Measurements from ENCODE around the gene ZSWIM3.

The ZSWIM3 gene

DNA sequence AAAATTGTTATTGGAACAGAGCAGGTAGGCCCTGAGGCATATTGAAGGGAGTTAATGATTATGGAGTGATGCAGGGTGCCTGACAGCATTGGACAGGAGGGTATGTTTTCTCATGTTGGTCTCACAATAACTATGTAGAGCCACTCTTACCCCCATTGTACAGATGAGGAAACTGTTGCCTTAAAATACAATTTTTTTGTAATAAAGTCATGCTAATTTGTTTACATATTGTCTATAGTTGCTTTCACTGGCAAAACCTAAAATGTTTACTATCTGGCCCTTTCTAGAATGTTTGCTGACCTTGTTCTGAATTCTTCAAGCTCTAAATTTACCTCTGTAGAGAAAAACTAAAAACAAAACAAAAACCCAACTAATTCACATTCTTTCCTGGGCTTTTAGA is 5.9 kb upstream of the ZSWIM3 start:
- H3K27ac ChIP-seq = no peak overlapping the region
- TF ChIP-seq, protein P1, sequence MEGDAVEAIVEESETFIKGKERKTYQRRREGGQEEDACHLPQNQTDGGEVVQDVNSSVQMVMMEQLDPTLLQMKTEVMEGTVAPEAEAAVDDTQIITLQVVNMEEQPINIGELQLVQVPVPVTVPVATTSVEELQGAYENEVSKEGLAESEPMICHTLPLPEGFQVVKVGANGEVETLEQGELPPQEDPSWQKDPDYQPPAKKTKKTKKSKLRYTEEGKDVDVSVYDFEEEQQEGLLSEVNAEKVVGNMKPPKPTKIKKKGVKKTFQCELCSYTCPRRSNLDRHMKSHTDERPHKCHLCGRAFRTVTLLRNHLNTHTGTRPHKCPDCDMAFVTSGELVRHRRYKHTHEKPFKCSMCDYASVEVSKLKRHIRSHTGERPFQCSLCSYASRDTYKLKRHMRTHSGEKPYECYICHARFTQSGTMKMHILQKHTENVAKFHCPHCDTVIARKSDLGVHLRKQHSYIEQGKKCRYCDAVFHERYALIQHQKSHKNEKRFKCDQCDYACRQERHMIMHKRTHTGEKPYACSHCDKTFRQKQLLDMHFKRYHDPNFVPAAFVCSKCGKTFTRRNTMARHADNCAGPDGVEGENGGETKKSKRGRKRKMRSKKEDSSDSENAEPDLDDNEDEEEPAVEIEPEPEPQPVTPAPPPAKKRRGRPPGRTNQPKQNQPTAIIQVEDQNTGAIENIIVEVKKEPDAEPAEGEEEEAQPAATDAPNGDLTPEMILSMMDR (conservative IDR thresholded peaks at IDR 0.05) = no peak
- TF ChIP-seq ZFX (IDR thresholded peaks at IDR 0.05) = no peak

GRCh38 chr20:45852326-45852725 is 5.1 kb upstream of the ZSWIM3 start:
- no peak overlapping the region for H3K27ac ChIP-seq
- TF ChIP-seq, protein P1 (conservative IDR thresholded peaks at IDR 0.05) = no peak
- TF ChIP-seq ZFX (IDR thresholded peaks at IDR 0.05) = no peak

DNA sequence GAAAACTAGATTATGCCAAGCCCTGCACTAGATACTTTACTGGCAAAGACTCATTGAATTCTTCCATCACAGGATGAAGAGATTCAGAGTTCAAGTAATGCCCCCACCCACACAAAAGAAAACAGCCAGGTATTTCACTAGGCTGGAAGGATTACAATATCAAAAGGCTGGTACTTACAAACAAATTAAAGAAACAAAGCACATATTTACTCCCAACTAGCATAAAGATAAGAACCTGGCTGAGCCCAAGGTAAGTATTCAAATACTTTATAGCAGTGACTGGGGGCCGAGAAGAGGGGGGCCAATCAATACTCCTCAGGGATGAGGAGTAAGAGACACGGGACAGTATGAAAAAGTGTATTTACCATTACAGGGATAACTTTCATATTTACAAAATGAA is 3.9 kb upstream of the ZSWIM3 start:
- no peak overlapping the region for H3K27ac ChIP-seq
- no peak for TF ChIP-seq ZFX (IDR thresholded peaks at IDR 0.05)
- TF ChIP-seq, protein P1 (conservative IDR thresholded peaks at IDR 0.05) = no peak

GRCh38 chr20:45857882-45858216 is 435 bp downstream of the ZSWIM3 start:
- TF ChIP-seq ZFX (IDR thresholded peaks at IDR 0.05) = no peak
- TF ChIP-seq, protein P1 (conservative IDR thresholded peaks at IDR 0.05) = no peak
- peak overlapping the region; percentile 73 for H3K27ac ChIP-seq

GRCh38 chr20:45859916-45860315 is 2.5 kb downstream of the ZSWIM3 start:
- H3K27ac ChIP-seq = no peak overlapping the region
- TF ChIP-seq ZFX (IDR thresholded peaks at IDR 0.05) = no peak
- TF ChIP-seq, protein P1 (conservative IDR thresholded peaks at IDR 0.05) = no peak

- TF ChIP-seq, protein P1 (conservative IDR thresholded peaks at IDR 0.05) = no peak
- TF ChIP-seq ZFX (IDR thresholded peaks at IDR 0.05) = no peak
- H3K27ac ChIP-seq = no peak overlapping the region
These were observed 3.3 kb downstream of the ZSWIM3 start for GRCh38 chr20:45860560-45861220.

DNA sequence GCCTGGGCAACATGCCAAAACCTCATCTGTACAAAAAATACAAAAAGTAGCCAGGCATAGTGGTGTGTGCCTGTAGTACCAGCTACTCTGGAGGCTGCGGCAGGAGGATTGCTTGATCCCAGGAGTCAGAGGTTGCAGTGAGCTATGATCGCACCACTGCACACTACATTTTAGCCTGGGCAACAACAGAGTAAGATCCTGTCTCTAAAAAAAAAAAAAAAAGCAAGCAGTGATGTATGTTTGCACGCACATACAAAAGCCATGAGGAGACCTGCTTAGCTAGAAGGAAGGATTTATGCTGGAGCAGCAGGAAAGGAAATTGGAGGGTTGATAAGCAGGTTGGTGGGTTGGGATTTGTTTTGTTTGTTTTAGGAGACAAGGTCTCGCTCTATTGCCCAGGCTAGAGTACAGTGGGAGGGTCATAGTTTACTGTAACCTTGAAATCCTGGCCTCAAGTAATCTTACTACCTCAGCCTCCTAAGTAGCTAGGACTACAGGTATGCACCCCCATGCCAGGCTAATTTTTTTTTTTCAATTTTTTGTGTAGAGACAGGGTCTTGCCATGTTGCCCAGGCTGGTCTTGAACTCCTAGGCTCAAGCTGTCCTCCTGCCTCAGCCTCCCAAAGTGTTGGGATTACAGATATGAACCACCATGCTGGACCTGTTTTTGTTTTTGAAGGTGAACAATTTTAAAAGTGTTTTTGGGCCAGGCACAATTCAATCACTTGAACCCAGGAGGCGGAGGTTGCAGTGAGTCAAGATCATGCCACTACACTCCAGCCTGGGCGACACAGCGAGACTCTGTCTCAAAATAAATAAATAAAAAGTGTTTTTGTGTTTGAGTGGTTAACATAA is 4.0 kb downstream of the ZSWIM3 start:
- TF ChIP-seq ZFX (IDR thresholded peaks at IDR 0.05) = no peak
- TF ChIP-seq, protein P1 (conservative IDR thresholded peaks at IDR 0.05) = no peak
- H3K27ac ChIP-seq = no peak overlapping the region

All from C4-2B (cell line).